ENCODE data around the gene RBM6.
"Not testable (repeated sequence)": the region's sequence is repeated elsewhere in the genome, so short reads cannot be mapped to it uniquely, and the experiment has no call there.

Gene RBM6

GRCh38 chr3:49994476-49994875 is 54.5 kb downstream of the RBM6 start:
- DNase-seq, result no peak

- no peak for DNase-seq
These were observed 56.1 kb downstream of the RBM6 start for GRCh38 chr3:49996016-49996415.

GRCh38 chr3:49997862-49998261 is 57.9 kb downstream of the RBM6 start:
- no peak for DNase-seq

- DNase-seq, result no peak
These were observed 58.4 kb downstream of the RBM6 start for GRCh38 chr3:49998326-49998725.

- no peak for DNase-seq
These were observed 61.6 kb downstream of the RBM6 start for GRCh38 chr3:50001511-50001910.

GRCh38 chr3:50003216-50003615 is 63.3 kb downstream of the RBM6 start:
- no peak for DNase-seq

GRCh38 chr3:50003824-50004223 is 63.9 kb downstream of the RBM6 start:
- DNase-seq, result no peak

- DNase-seq, result no peak
These were observed 69.0 kb downstream of the RBM6 start for GRCh38 chr3:50008931-50009330.

GRCh38 chr3:50010959-50011358 is 71.0 kb downstream of the RBM6 start:
- no peak for DNase-seq

- no peak for DNase-seq
These were observed 76.0 kb downstream of the RBM6 start for GRCh38 chr3:50015918-50016317.

- DNase-seq, result no peak
These were observed 88.4 kb downstream of the RBM6 start for GRCh38 chr3:50028346-50028745.

- not testable (repeated sequence) for DNase-seq
These were observed 91.3 kb downstream of the RBM6 start for GRCh38 chr3:50031201-50031600.

- no peak for DNase-seq
These were observed 105.0 kb downstream of the RBM6 start for GRCh38 chr3:50044976-50045375.

- DNase-seq, result no peak
These were observed 107.5 kb downstream of the RBM6 start for GRCh38 chr3:50047426-50047825.

- no peak for DNase-seq
These were observed 110.4 kb downstream of the RBM6 start for GRCh38 chr3:50050361-50050760.

- no peak for DNase-seq
These were observed 117.8 kb downstream of the RBM6 start for GRCh38 chr3:50057756-50058155.

GRCh38 chr3:50068134-50068533 is 128.2 kb downstream of the RBM6 start:
- DNase-seq, result no peak

GRCh38 chr3:50078091-50078490 is 138.1 kb downstream of the RBM6 start:
- DNase-seq, result no peak

GRCh38 chr3:50078622-50079021 is 138.7 kb downstream of the RBM6 start:
- DNase-seq, result no peak

GRCh38 chr3:50084951-50085350 is 145.0 kb downstream of the RBM6 start:
- DNase-seq, result not testable (repeated sequence)

GRCh38 chr3:50088725-50089608 is 149.0 kb downstream of the RBM6 start, which contains the start of gene RBM5:
Gene RBM5 (plus strand): TSS chr3:50088919. CDS start chr3:50090435, 1,516 bp downstream.
- peak; percentile 91 to 92 for DNase-seq

GRCh38 chr3:50089609-50089945 is 149.6 kb downstream of the RBM6 start:
- no peak for DNase-seq

GRCh38 chr3:50090984-50091383 is 151.0 kb downstream of the RBM6 start:
- no peak for DNase-seq

GRCh38 chr3:50095352-50095998 is 155.5 kb downstream of the RBM6 start:
- DNase-seq, result no peak
